OCI-LY3 (cell line): Measurements from ENCODE around the gene QDPR.

ENCODE experiments used
- H2AFZ ChIP-seq: fragments of 200-600, 300-600 bp; shearing (Covaris generic); 2 replicates; pipeline ENCODE4 v1.6.0; 2014; ENCODE audit warnings: antibody characterized with exemption, low read depth, low read length
- H3K27ac ChIP-seq: fragments of 200-600, 300-600 bp; sonication (generic); 2 replicates; pipeline ENCODE4 v1.5.1; 2014; ENCODE audit warnings: mild to moderate bottlenecking, low read length, moderate library complexity, mixed read lengths
- H3K27me3 ChIP-seq: fragments of 200-600, 300-600 bp; sonication (generic); 2 replicates; pipeline ENCODE4 v1.6.1; 2014; ENCODE audit warnings: low read depth, low read length, mixed read lengths
- H3K36me3 ChIP-seq: fragments of 200-600, 300-600 bp; sonication (generic); replicated peaks from 2 replicates; pipeline ENCODE3; 2014; ENCODE audit warnings: low read depth, low read length, mixed read lengths
- H3K4me1 ChIP-seq: fragments of 300-600, 200-600 bp; sonication (generic); 2 replicates; pipeline ENCODE4 v1.6.1; 2014; ENCODE audit warnings: low read length, mixed read lengths
- H3K4me2 ChIP-seq: fragments of 200-600, 300-600 bp; sonication (generic); 2 replicates; pipeline ENCODE4 v1.6.1; 2014; ENCODE audit warnings: low read length, mixed read lengths
- H3K4me3 ChIP-seq: fragments of 300-600, 200-600 bp; sonication (generic); 2 replicates; pipeline ENCODE4 v1.5.1; 2014; ENCODE audit warnings: antibody characterized with exemption, mild to moderate bottlenecking, low read length, moderate library complexity
- H3K79me2 ChIP-seq: fragments of 300-600, 200-600 bp; shearing (Covaris generic); 2 replicates; pipeline ENCODE4 v1.6.1; 2014; ENCODE audit warnings: mild to moderate bottlenecking, low read length, mixed read lengths
- H3K9ac ChIP-seq: fragments of 300-600, 200-600 bp; shearing (Covaris generic); 2 replicates; pipeline ENCODE4 v1.6.0; 2014; ENCODE audit warnings: mild to moderate bottlenecking, low read length, moderate library complexity
- H3K9me3 ChIP-seq: fragments of 200-600, 300-600 bp; shearing (Covaris generic); 2 replicates; pipeline ENCODE4 v1.6.1; 2014; ENCODE audit warnings: low read length, mixed read lengths; ENCODE audit not compliant: insufficient read depth
- H4K20me1 ChIP-seq: fragments of 200-600, 300-600 bp; sonication (generic); 2 replicates; pipeline ENCODE4 v1.6.1; 2016; ENCODE audit warnings: low read length, mixed read lengths; ENCODE audit not compliant: insufficient read depth
- CTCF ChIP-seq: fragments of 200-600, 300-600 bp; sonication (generic); IDR thresholded peaks from 2 replicates; pipeline ENCODE4 v1.5.1; 2014; ENCODE audit warnings: antibody characterized with exemption, low read length, low read depth
- EZH2phosphoT487 ChIP-seq: fragments of 200-600 bp; shearing (Covaris generic); IDR thresholded peaks from 2 replicates; pipeline ENCODE4 v1.6.1; 2018; ENCODE audit warnings: antibody characterized with exemption, mixed run types, low read depth

Gene QDPR

GRCh38 chr4:17517664-17518063 is 5.8 kb upstream of the QDPR start:
- no peaks in the 10 kb centered on the region for H3K9me3 ChIP-seq
- no peaks in the 10 kb centered on the region for H3K79me2 ChIP-seq
- H3K9ac ChIP-seq = no peak overlapping the region
- H3K4me1 ChIP-seq = peaks cover 6% of the 10 kb centered on the region
- no peak for TF ChIP-seq CTCF
- no peak overlapping the region for H3K27ac ChIP-seq
- no peak overlapping the region for H3K4me2 ChIP-seq
- H3K36me3 ChIP-seq = no peaks in the 10 kb centered on the region
- H3K27me3 ChIP-seq = peaks cover 18% of the 10 kb centered on the region
- no peak overlapping the region for H2AFZ ChIP-seq
- no peak overlapping the region for H3K4me3 ChIP-seq
- no peaks in the 10 kb centered on the region for H4K20me1 ChIP-seq

GRCh38 chr4:17516980-17517379 is 5.1 kb upstream of the QDPR start:
- H3K4me3 ChIP-seq = no peak overlapping the region
- no peak overlapping the region for H2AFZ ChIP-seq
- no peaks in the 10 kb centered on the region for H4K20me1 ChIP-seq
- H3K9ac ChIP-seq = no peak overlapping the region
- no peaks in the 10 kb centered on the region for H3K9me3 ChIP-seq
- H3K4me1 ChIP-seq = peaks cover 9% of the 10 kb centered on the region
- peaks cover 18% of the 10 kb centered on the region for H3K27me3 ChIP-seq
- no peaks in the 10 kb centered on the region for H3K79me2 ChIP-seq
- no peaks in the 10 kb centered on the region for H3K36me3 ChIP-seq
- no peak overlapping the region for H3K4me2 ChIP-seq
- H3K27ac ChIP-seq = no peak overlapping the region
- TF ChIP-seq CTCF = no peak
- TF ChIP-seq EZH2phosphoT487 = no peak

- no peak overlapping the region for H3K4me2 ChIP-seq
- H3K9ac ChIP-seq = no peak overlapping the region
- H3K79me2 ChIP-seq = peaks cover 11% of the 10 kb centered on the region
- H4K20me1 ChIP-seq = no peaks in the 10 kb centered on the region
- H2AFZ ChIP-seq = no peak overlapping the region
- H3K4me1 ChIP-seq = peaks cover 15% of the 10 kb centered on the region
- H3K27ac ChIP-seq = no peak overlapping the region
- no peak overlapping the region for H3K4me3 ChIP-seq
- TF ChIP-seq CTCF = no peak
- no peak for TF ChIP-seq EZH2phosphoT487
- no peaks in the 10 kb centered on the region for H3K36me3 ChIP-seq
- H3K9me3 ChIP-seq = no peaks in the 10 kb centered on the region
- H3K27me3 ChIP-seq = peaks cover 18% of the 10 kb centered on the region
Observed at GRCh38 chr4:17515445-17516407, 3.8 kb upstream of the QDPR start.

GRCh38 chr4:17514865-17515264 is 3.0 kb upstream of the QDPR start, which contains the start of gene CLRN2:
TSS of gene CLRN2 (plus strand) at chr4:17515165. CDS start at chr4:17515267, 102 bp downstream.
- Histone ChIP-seq H3K79me2 (peaks cover 14% of the 10 kb centered on the region), H2AFZ (no peak within 1 kb of the TSS), H3K27ac (no peak within 1 kb of the TSS), H3K27me3 (peaks cover 18% of the 10 kb centered on the region), H3K4me3 (no peak within 1 kb of the TSS), H3K9ac (no peak within 1 kb of the TSS), H3K4me1 (peaks cover 17% of the 10 kb centered on the region), H4K20me1 (no peaks in the 10 kb centered on the region), H3K9me3 (no peaks in the 10 kb centered on the region), H3K36me3 (no peaks in the 10 kb centered on the region), H3K4me2 (no peak within 1 kb of the TSS)
- no peak for TF ChIP-seq CTCF
- no peak for TF ChIP-seq EZH2phosphoT487
